Ramos (cell line): ENCODE results near the gene OXCT1.
"Not testable (repeated sequence)": the region's sequence is repeated elsewhere in the genome, so short reads cannot be mapped to it uniquely, and the experiment has no call there.

Experiments
- in situ Hi-C: fragments of 300-500 bp; cut with MboI; formaldehyde crosslinking; loops from one replicate; pipeline ENCODE4 v1.14.3; 2022; ENCODE audit warnings: low sequenced_read_pairs; ENCODE audit not compliant: unreplicated experiment

Gene OXCT1

DNA sequence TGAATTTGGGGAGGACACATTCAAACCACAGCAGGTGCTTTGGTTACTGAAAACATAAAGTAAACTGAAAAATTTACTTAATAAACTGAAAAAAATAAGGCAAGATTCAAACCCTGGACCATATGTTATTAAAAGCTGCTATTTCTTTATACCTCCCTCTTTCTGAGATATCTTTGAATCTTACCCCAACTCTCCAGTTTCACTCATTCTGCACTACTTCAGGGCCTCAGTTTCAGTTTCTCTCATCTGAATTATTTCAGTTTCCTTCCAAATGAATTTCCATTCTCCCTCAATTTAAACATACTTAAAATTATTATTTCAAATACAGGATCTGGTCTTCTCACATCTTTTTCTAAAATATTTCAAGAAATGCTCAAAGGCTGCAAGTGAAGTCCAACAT is 4.9 kb upstream of the OXCT1 start:
- in situ Hi-C loops: no loop called here

GRCh38 chr5:41874512-41875060 is 4.4 kb upstream of the OXCT1 start:
- in situ Hi-C loops: loop anchor here (25.0 kb wide), 1 partner anchor 713 kb away; no protein-coding TSS in a partner anchor

DNA sequence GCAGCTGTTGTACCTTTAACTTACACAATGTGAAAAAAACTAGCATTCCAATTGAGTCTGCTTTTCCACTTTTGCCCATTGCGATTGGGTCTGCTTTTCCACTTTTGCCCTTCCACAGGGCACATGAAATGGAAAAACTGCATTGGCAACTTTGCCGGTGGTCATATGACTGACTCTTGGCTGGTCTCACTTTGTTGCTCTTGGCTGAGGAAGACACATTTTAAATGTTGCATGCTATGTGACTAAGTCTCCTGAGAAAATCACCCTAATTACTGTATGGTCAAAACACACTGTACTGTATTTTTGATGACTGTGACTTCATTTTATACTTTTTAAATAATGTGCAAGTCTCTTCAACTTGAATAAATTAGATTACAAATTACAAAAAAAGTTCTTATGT is 1.6 kb upstream of the OXCT1 start:
- in situ Hi-C loops: loop anchor here (25.0 kb wide), 1 partner anchor 715 kb away; no protein-coding TSS in a partner anchor

DNA sequence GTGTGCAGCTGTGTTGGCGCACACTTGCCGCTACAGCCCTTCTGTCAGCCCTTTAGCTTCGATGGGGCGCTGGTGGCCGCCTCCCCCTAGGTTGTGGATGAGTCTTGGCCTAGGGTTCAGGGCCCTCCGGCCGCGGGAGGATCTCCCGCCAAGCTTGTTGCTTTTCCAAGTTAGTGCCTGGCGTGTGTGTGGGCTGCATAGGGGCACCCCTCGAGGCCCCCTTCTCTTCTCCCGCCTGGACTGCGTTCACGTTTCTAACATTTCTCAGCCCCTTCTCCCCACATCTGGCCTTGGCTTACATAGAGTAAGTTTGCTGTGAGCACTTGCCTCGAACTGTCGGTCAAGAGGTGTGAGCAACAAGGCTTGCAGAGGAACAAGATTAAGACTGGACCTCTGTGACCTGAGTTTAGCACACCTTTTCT is 413 bp upstream of the OXCT1 start:
- in situ Hi-C loops: loop anchor here (25.0 kb wide), 1 partner anchor 717 kb away; no protein-coding TSS in a partner anchor

DNA sequence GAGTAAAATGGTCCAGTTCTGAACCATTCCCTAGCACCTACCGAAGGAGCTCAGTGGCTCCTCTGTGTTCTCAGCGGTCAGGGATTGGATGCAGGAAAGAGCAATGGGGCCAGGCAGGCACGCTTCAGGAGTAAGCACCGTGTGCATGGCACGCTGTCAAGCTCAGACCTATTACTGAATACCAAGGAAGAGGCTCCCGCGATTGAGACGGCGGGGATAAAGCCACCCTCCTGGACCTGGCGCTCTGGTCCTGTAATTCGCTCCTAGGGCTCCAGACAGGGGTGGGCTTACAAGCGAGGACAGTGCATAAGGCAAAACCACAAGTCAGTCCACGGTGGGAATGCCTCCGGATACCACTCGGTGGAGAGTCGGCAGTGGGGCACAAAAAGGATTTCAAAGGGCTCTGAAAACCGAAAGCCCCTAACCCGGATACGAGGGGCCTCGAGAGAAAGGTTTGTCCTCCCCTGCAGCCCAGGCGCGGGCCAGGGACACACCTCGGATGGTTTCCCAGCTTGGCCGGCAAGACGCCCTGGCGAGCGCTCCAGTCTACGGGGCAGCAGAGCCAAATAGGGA is 988 bp downstream of the OXCT1 start:
- in situ Hi-C loops: loop anchor here (25.0 kb wide), 1 partner anchor 718 kb away; no protein-coding TSS in a partner anchor

GRCh38 chr5:41863871-41864486 is 6.2 kb downstream of the OXCT1 start:
- in situ Hi-C loops: loop anchor here (25.0 kb wide), 1 partner anchor 723 kb away; no protein-coding TSS in a partner anchor

- in situ Hi-C loops: loop anchor here (5.0 to 25.0 kb wide), 2 partner anchors 193 to 728 kb away; no protein-coding TSS in a partner anchor
These were observed 11.3 kb downstream of the OXCT1 start for GRCh38 chr5:41858890-41859289.

DNA sequence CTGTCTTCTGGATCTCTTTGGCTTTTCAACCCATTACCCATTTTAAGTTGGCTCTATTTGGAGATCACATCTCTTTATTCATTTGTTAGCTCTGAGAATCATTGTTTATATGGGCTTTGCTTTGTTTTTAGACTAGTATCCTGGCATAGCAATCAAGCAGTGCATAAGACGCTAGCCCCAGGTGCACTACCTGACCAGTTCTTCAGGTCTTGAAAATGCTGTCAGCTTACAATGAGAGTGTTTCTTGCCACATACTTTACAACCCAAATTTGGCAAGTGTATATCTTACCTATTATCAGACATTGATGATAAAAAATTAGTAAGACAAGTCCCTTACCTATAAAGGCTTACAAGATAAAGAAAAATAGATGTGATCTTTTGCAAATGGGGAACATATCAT is 12.2 kb downstream of the OXCT1 start:
- in situ Hi-C loops: loop anchor here (5.0 to 25.0 kb wide), 2 partner anchors 194 to 729 kb away; no protein-coding TSS in a partner anchor

GRCh38 chr5:41856644-41857491 is 13.4 kb downstream of the OXCT1 start:
- in situ Hi-C loops: loop anchor here (5.0 to 25.0 kb wide), 2 partner anchors 195 to 730 kb away; no protein-coding TSS in a partner anchor

DNA sequence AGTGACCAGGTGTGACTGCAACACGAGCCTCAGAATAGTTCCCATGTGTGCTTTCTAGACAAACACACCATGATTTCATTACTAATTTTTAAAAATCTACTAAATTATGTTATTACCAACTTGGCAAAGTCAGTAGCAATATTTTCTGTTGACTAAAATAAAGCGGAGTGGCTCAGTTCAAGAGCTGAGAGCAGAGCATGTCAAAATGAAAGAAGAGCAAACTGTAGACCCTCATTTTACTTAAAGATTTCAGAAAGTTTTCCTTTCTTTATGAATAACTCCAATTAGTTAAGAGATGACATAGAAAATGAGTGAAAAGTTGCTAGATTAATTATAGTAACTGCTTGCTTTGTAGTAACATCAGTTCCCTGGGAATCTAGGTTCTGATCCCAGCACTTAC is 17.9 kb downstream of the OXCT1 start:
- in situ Hi-C loops: loop anchor here (25.0 kb wide), 1 partner anchor 735 kb away; no protein-coding TSS in a partner anchor

- in situ Hi-C loops: loop anchor here (25.0 kb wide), 1 partner anchor 736 kb away; no protein-coding TSS in a partner anchor
These were observed 19.1 kb downstream of the OXCT1 start for GRCh38 chr5:41851116-41851515.

- in situ Hi-C loops: no loop called here
These were observed 21.2 kb downstream of the OXCT1 start for GRCh38 chr5:41848983-41849382.

GRCh38 chr5:41845751-41846150 is 24.5 kb downstream of the OXCT1 start:
- in situ Hi-C loops: not testable (repeated sequence)

DNA sequence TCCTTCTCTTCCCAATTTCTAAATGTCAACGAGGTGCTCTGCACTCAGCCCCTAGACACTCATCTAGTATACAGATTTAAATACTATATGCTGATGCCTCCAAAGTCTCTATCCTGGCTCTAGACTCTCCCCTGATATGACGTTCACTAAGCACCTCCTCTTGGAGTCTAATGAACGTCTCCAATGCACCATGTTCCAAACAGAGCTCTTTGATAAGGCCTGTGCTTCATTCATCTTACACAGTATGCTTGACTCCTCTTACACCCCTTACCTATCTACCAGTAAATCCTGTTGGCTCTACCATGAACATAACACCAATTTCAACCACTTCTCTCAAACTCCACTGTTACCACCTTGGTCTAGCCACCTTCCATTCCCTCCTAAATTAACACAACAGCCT is 25.7 kb downstream of the OXCT1 start:
- in situ Hi-C loops: no loop called here

GRCh38 chr5:41843456-41844370 is 26.5 kb downstream of the OXCT1 start:
- in situ Hi-C loops: no loop called here

- in situ Hi-C loops: no loop called here
These were observed 27.4 kb downstream of the OXCT1 start for GRCh38 chr5:41842777-41843176.

DNA sequence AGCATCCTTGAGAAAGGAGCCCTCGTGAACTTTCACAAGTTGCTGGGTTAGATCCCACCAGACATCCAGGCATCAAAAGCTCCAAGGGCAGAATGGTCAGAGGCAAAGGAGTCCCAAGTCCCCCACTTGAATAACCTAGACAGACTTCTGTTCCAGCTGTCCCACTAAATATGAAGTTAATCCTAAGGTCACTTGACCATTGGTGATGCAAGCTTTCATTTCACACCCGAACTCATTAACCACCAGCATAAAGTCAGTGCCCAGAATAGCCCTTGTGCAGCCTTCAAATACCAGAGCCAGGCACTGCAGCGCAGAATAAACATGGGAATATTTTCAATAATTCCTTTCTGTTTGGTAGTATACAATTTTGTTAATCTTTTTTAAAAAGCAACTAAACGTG is 28.9 kb downstream of the OXCT1 start:
- in situ Hi-C loops: no loop called here

DNA sequence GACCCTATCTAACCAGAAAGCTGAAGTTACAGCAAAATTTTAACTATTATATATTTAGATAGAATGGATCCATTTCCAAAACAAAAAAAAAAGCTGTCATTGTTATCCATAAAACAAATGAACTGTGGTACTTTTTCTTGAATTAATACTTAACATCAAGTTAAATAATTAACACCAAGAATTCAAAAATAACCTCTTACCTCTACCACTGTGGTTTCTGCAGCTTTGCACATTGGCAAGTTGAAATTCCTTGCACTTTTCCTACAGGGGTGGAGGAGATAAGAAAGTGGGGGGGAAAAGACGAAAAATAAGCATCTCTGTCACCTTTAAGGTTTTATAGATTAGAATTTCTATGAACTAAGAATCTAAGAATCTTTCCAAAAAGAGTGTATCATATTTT is 30.0 kb downstream of the OXCT1 start:
- in situ Hi-C loops: no loop called here

DNA sequence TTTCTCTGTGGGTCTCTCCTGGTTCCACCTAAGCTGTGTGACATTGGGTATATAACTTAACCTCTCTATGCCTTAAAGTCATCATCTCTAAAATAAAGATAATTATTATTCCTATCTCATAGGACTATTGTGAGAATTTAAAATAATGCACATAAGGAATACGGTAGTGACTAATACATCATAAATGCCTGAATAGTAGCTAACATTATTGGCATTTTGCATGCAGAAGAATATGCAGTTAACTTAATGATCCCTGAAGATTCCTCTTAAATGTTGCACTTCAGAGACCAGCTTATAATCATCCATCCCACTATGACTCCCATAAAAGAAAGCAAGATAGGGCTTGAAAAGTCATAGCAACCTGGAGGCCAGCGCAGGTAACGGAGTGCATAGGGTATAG is 32.4 kb downstream of the OXCT1 start:
- in situ Hi-C loops: no loop called here
